Measurements from ENCODE around the gene PSMG4.

Gene PSMG4

DNA sequence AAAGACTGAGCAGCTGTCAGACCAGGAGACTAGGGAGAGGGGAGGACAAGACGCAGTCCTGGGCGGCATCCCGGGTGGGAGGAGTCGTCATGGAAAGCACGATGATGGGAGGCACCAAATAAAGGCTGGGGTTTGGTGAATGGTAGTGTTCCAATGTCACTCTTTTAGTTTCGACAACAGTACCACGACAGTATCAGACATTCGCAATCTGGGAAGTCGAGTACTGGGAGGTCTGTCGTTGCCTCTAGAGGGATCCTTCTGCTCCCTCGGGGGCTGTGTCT lies 32.1 kb downstream of the PSMG4 start:
- Histone ChIP-seq H3K27me3 (peaks cover 0 to 7% of the 10 kb centered on the region in 2 donors), H3K36me3 (peaks cover 0 to 26% (median 0%) of the 10 kb centered on the region in 3 donors), H3K27ac (no peak overlapping the region), H3K9me3 (no peaks in the 10 kb centered on the region), H3K4me1 (no peaks in the 10 kb centered on the region), H3K4me3 (no peak overlapping the region)
- TF ChIP-seq, protein P1, sequence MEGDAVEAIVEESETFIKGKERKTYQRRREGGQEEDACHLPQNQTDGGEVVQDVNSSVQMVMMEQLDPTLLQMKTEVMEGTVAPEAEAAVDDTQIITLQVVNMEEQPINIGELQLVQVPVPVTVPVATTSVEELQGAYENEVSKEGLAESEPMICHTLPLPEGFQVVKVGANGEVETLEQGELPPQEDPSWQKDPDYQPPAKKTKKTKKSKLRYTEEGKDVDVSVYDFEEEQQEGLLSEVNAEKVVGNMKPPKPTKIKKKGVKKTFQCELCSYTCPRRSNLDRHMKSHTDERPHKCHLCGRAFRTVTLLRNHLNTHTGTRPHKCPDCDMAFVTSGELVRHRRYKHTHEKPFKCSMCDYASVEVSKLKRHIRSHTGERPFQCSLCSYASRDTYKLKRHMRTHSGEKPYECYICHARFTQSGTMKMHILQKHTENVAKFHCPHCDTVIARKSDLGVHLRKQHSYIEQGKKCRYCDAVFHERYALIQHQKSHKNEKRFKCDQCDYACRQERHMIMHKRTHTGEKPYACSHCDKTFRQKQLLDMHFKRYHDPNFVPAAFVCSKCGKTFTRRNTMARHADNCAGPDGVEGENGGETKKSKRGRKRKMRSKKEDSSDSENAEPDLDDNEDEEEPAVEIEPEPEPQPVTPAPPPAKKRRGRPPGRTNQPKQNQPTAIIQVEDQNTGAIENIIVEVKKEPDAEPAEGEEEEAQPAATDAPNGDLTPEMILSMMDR (IDR thresholded peaks at IDR 0.05), result no peak
- intact Hi-C loops (cut with DNase I; ENCODE audit: low total_unique reads), result no loop called here
- DNase-seq, result peak in 1 of 2 donors; percentile 29

DNA sequence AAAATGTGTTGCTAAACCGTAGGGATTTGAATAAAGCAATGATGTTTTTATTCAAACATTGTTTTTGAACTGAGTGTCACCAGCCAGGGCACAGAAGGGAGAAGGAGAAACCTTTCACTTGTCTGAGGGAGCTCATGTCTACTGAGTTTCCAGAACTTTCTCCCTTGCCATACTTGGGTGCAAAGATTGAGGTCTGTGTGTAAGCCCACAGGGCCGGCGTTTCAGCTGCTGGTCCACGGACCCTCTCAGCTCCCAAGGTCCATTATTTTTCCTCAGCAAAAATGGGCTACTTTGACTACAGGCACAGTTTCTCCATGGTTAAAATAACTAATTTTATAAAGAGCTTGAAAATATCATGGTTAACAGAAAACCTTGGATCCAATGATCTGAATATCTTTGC lies 32.6 kb downstream of the PSMG4 start:
- Histone ChIP-seq H3K36me3 (peaks cover 0 to 22% (median 0%) of the 10 kb centered on the region in 3 donors), H3K27me3 (peaks cover 0 to 8% of the 10 kb centered on the region in 2 donors), H3K9me3 (no peaks in the 10 kb centered on the region), H3K4me3 (no peak overlapping the region), H3K4me1 (no peaks in the 10 kb centered on the region), H3K27ac (no peak overlapping the region)
- peak; percentile 2 to 3 for DNase-seq
- intact Hi-C loops (cut with DNase I; ENCODE audit: low total_unique reads), result no loop called here
- TF ChIP-seq, protein P1 (IDR thresholded peaks at IDR 0.05), result no peak

DNA sequence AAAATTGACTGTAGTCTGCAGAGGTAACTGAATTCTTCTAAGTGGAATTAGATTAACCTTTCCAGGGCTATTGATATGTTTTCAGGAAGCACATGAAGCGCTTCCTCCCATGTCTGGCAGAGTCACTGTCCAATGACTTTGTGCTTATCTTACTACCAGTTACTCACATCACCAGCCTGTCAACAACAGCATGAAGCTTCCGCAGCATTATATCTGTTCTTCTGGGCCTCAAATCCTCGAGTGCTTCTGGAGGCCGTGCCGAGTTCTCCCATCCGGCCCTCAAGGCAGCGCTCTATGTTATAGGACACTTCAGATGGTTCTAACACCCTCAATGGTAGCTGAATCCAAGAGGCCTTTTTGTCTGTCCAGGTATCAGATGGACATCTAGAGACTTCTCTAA lies 33.2 kb downstream of the PSMG4 start:
- peaks cover 0 to 14% of the 10 kb centered on the region in 2 donors for H3K27me3 ChIP-seq
- peak; percentile 1 to 47 for DNase-seq
- TF ChIP-seq, protein P1 (IDR thresholded peaks at IDR 0.05), result no peak
- no peak overlapping the region for H3K4me3 ChIP-seq
- intact Hi-C loops (cut with DNase I; ENCODE audit: low total_unique reads), result no loop called here
- H3K27ac ChIP-seq, result no peak overlapping the region
- no peaks in the 10 kb centered on the region for H3K9me3 ChIP-seq
- H3K36me3 ChIP-seq, result peaks cover 0 to 17% (median 0%) of the 10 kb centered on the region in 3 donors
- H3K4me1 ChIP-seq, result no peaks in the 10 kb centered on the region

DNA sequence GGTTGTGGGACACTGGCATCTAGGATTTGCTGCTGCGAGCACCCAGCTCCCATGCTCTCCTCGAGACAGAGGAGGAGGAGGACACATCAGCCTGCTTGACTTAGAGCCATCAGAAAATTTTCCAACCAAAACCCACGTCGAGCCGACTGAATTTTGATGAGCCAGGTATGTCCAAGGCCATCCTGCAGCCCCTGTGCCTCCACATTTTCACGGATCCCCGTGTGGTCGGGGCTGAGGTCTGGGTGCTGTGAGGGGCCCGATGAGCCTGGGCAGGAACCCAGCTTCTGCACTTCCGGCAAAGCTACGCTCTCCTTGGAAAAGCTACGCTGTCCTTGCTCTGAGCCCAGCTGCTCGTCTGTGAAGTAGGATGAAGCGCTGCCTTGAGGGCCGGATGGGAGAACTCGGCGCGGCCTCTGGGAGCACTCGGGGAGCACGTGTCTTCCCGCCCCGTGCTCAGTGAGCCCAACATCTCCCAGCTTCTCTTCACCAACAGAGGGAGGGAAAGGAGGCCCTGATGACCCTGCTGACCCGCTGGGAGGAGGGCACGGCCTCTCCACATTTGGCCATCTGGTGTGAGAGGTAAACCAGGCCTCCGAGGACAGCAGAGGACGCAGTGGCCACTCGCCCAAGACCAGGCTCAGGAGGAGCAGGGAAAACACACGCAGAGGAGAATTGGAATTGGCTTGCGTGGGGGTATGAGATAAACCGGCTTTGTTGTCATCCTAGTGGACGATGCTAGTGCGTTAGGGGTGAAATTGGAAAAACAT lies 33.9 kb downstream of the PSMG4 start:
- peaks cover 0 to 18% of the 10 kb centered on the region in 2 donors for H3K27me3 ChIP-seq
- TF ChIP-seq, protein P1 (IDR thresholded peaks at IDR 0.05), result no peak
- intact Hi-C loops (cut with DNase I; ENCODE audit: low total_unique reads), result no loop called here
- no peak overlapping the region for H3K27ac ChIP-seq
- H3K4me1 ChIP-seq, result no peaks in the 10 kb centered on the region
- no peak overlapping the region for H3K4me3 ChIP-seq
- no peaks in the 10 kb centered on the region for H3K9me3 ChIP-seq
- peak; percentile 14 to 54 for DNase-seq
- peaks cover 0 to 11% (median 0%) of the 10 kb centered on the region in 3 donors for H3K36me3 ChIP-seq

DNA sequence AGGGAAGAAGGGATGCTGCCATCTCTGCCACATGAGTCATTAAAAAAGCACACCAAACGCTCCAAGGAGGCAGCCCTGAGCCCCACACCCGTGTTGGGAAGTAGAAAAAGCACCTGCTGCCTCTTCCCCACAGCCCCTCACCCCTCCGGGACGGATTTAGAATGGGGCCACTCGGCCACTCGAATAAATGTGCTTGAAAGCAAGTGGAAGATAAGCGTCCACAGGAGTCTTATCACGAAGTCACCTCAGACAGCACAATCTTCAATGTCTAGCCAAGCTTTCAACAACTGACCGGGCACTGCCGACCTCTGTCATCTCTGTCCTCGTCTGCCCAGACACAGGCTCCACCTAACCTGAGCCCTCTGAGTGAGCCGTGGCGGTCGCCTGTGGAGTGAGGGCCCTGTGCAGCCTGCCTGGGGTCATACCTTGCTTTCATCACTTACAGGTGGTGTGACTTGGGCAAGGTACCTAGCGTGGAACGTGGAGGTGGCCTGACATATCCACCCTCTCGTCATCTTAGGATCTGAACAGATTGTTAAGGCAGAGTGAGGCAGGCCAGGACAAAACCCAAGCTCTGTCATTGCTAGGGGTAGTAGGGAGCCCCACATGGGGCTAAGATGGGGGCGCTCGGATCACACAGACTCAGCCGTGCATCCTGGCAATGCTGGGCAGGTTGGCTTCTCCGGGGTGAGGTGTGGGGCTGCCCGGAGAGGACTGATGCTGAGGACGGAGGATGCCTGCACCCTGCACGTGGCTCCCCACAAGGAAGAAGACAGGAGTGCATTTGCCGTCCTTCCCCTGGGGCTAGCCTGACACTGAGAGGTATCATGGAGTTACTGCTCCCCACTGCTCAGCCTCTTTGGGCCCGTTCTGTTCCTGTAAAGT lies 34.8 kb downstream of the PSMG4 start:
- Histone ChIP-seq H3K4me1 (no peaks in the 10 kb centered on the region), H3K9me3 (no peaks in the 10 kb centered on the region), H3K27ac (no peak overlapping the region), H3K4me3 (no peak overlapping the region), H3K36me3 (peaks cover 0 to 10% (median 0%) of the 10 kb centered on the region in 3 donors), H3K27me3 (peaks cover 0 to 22% of the 10 kb centered on the region in 2 donors)
- intact Hi-C loops (cut with DNase I; ENCODE audit: low total_unique reads), result no loop called here
- TF ChIP-seq, protein P1 (IDR thresholded peaks at IDR 0.05), result no peak
- DNase-seq, result peak; percentile 9 to 13
